ENCODE measurements around the gene DAPK1. TPM values are rescaled to one million over a fixed set of nuclear protein-coding genes. Genes with fewer than 3 reads are reported as not detected.
A peak's percentile ranks its signal among the peaks of the same experiment; 100 is the strongest.

Gene DAPK1
- total and polyA plus RNA-seq, 5 experiments from 2014 or later = 0.55 to 1.9 (median 0.55) TPM; not detected in 2

DNA sequence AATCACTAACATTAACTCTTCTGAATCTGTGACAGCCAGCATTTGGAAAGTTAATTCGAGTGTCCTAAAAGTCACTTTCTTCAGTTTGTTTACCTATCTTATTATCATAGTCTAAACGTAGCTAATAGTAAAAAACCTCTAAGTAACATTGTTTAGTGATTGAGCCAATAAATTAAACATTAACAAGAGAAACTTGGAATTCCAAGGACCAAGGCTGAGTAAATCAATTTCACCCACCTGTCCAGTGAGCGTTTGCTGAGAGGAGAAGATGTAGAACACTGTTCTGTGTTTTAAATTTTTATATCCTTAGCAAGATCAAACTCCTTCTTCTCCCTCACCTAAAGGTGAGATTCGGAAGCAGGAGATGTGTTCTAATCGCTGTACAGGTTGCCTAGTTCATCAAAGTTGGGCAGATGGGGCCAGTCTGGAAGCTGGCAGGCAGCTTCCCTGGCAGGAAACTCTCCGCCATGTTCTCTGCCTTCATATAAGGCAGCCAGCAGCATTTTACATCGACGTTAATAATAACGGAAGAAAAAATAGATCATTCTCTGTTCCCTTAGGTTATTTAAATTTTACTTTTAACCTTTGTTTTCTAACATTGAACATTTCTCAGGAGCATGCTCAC lies 89.2 kb downstream of the DAPK1 start:
- POLR2A ChIA-PET = no interaction called here
- peaks cover 0 to 4% (median 0%) of the 10 kb centered on the region in 5 donors for H3K27me3 Mint-ChIP-seq
- no peak overlapping the region for H3K27ac Mint-ChIP-seq
- no peak for ATAC-seq
- H3K4me3 Mint-ChIP-seq = no peak overlapping the region
- no peak for DNase-seq
- no peaks in the 10 kb centered on the region for H3K4me1 Mint-ChIP-seq
- H3K9me3 Mint-ChIP-seq = peaks cover 0 to 4% (median 0%) of the 10 kb centered on the region in 9 donors
- H3K36me3 Mint-ChIP-seq = no peaks in the 10 kb centered on the region

DNA sequence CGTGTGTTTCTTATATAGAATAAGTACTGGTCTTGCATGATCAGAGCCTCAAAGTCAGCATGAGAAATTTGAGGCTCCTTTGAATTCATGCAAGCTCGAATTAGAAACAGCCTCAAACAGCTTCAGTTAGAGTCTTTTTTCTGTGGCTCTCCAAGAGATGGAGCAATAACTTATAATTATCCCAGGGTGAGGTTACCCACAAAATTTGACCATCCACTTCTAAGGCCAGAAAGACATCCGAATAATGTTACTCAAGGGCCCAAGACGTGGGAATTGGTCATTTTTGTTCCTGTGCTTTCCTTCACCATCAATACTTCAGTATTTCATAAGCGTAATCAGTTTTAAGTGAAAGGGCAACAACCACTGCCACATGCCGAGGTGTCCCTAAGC lies 89.7 kb downstream of the DAPK1 start:
- Mint-ChIP-seq H3K4me3 (no peak overlapping the region), H3K27me3 (peaks cover 0 to 4% (median 0%) of the 10 kb centered on the region in 5 donors), H3K9me3 (peaks cover 0 to 4% (median 0%) of the 10 kb centered on the region in 9 donors), H3K36me3 (no peaks in the 10 kb centered on the region), H3K4me1 (no peaks in the 10 kb centered on the region), H3K27ac (no peak overlapping the region)
- ATAC-seq (no peak), DNase-seq (no peak)
- POLR2A ChIA-PET = no interaction called here

DNA sequence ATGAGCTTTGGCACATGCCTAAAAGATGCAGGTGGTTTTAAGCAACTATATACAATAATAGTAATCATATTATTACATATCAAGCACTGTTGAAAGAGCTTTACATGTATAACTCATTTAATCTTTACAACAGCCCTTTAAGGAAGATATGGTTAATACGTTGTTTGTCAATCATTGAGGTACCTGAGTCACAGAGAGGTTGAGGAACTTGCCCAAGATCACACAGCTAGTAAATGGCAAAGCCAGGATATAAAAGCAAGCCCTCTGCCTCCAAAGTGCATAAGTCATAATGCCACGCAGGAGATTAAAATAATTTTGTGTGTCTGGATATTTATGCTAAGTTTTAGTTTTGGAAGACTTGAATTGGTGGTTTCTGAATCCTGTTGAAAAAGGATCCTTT lies 90.2 kb downstream of the DAPK1 start:
- DNase-seq = no peak
- Mint-ChIP-seq H3K4me3 (no peak overlapping the region), H3K27ac (no peak overlapping the region), H3K36me3 (no peaks in the 10 kb centered on the region), H3K4me1 (peaks cover 0 to 2% (median 0%) of the 10 kb centered on the region in 4 donors), H3K9me3 (peaks cover 0 to 4% (median 0%) of the 10 kb centered on the region in 9 donors), H3K27me3 (peaks cover 0 to 4% (median 0%) of the 10 kb centered on the region in 5 donors)
- POLR2A ChIA-PET = no interaction called here
- ATAC-seq = no peak

DNA sequence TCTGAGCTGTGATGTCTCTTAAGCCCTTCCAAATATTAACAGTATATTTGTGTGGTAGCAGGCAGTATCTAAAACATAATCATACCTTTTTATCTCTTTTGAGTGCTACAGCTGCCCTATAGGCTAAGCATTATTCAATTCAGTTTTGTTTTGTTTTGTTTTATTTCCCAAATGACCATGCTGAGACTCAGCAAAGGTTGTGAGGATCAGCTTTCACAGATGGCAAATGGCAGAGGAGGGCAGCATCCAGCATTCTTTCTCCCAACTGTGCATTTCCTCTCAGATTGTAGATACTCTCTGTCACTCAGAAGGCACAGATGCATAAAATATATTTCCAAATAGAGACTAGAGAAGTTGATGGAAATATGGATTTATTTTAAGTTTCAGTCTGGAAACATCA lies 90.7 kb downstream of the DAPK1 start:
- Mint-ChIP-seq H3K4me3 (no peak overlapping the region), H3K9me3 (peaks cover 0 to 4% (median 0%) of the 10 kb centered on the region in 9 donors), H3K27ac (no peak overlapping the region), H3K36me3 (no peaks in the 10 kb centered on the region), H3K27me3 (peaks cover 0 to 4% (median 0%) of the 10 kb centered on the region in 5 donors), H3K4me1 (peaks cover 0 to 2% (median 0%) of the 10 kb centered on the region in 4 donors)
- POLR2A ChIA-PET = no interaction called here
- ATAC-seq = no peak
- no peak for DNase-seq

DNA sequence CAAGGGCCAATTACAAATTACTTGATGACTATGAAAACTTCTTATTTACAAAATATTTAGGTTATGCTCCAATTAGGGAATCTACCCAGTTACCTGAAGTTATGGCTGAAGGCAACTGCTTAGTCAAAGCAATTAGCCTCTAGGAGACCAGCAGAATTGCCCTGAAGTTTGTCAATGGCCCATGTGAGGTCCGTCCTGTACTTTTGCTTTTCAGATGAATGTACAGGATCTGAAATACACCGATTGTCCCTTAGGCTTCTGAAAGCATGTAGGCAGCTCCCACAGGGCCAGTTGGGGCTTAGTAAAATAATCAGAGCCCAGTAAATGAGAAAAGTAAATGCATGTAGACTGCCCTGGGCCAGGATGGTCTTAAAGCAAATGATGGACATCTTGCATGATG lies 93.3 kb downstream of the DAPK1 start:
- ATAC-seq = no peak
- H3K27ac Mint-ChIP-seq = no peak overlapping the region
- POLR2A ChIA-PET = no interaction called here
- H3K9me3 Mint-ChIP-seq = no peaks in the 10 kb centered on the region
- H3K4me3 Mint-ChIP-seq = no peak overlapping the region
- no peaks in the 10 kb centered on the region for H3K27me3 Mint-ChIP-seq
- no peak for DNase-seq
- H3K36me3 Mint-ChIP-seq = no peaks in the 10 kb centered on the region
- H3K4me1 Mint-ChIP-seq = peaks cover 0 to 2% (median 0%) of the 10 kb centered on the region in 4 donors

DNA sequence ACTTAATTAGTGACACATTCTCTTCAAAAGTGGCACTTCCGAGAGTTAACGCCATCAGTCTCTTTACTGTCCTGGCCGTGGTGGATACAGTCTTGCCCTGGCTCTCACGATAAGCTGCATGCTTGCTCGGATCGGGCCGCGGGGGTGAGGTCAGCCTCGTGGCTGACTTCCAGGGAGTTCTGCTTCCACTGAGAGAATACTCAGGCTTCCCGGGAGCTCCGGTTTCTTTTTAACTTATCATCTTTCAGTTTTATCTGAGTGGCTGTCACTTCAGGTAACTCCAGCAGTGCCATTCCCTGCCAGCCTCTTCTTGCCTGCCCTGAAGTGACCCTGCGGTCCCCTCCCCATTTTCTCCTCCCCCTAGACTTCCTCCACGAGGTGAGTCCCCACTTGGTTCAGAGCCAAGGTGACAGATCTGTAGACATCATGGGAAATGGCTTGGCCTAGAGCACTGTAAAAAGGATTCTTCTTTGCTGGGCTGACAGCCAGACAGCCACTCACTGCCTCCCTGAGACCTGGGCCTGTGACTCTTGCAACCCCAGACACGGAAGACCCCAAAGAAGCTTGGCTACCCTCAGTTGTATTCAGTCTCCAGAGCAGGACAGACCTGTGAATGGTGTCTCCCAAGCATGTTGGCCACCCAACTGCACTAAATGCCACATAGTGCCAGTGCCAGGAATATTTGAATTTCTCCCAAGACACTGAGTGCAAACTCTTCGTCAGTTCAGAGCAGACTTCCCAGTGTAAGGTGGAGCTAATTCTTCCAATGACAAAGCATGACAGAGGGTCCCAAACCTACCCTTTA lies 95.1 kb downstream of the DAPK1 start:
- ATAC-seq = no peak
- Mint-ChIP-seq H3K36me3 (no peaks in the 10 kb centered on the region), H3K27me3 (peaks cover 0 to 2% (median 0%) of the 10 kb centered on the region in 5 donors), H3K27ac (no peak overlapping the region), H3K4me1 (peaks cover 0 to 2% (median 1%) of the 10 kb centered on the region in 4 donors), H3K9me3 (no peaks in the 10 kb centered on the region), H3K4me3 (no peak overlapping the region)
- POLR2A ChIA-PET = no interaction called here
- no peak for DNase-seq

DNA sequence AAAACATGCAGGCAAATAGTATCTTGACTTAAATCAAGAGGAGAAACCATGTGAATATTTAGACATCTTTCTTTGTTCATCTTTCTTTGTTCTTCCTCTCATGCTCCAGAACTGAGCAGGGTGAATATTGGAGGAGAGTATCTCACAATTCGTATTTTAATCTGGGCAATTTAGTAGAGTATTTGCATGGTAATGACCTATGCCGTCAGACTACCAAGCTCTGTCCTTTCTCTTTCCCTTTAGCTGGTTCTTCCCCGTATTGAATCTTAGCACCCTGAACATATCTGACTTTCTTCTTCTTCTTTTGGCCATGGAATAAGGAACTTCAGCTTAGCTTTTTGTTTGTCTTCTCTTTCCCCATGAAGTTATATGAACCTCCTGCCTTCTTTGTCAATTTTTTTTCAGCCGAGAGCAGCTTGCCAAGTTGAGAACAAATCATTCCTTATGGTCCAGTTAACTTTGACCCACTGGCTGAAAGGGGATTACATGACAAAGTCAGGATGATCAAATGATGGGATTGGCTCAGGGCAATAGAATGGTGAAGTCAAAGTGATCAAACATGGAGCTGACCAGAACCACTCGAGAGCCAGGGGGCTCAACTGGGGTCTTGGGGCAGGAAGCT lies 95.8 kb downstream of the DAPK1 start:
- DNase-seq (no peak), ATAC-seq (no peak)
- Mint-ChIP-seq H3K36me3 (no peaks in the 10 kb centered on the region), H3K4me3 (no peak overlapping the region), H3K9me3 (no peaks in the 10 kb centered on the region), H3K4me1 (peaks cover 0 to 4% (median 3%) of the 10 kb centered on the region in 4 donors), H3K27me3 (peaks cover 0 to 5% (median 0%) of the 10 kb centered on the region in 5 donors), H3K27ac (no peak overlapping the region)
- POLR2A ChIA-PET = no interaction called here

DNA sequence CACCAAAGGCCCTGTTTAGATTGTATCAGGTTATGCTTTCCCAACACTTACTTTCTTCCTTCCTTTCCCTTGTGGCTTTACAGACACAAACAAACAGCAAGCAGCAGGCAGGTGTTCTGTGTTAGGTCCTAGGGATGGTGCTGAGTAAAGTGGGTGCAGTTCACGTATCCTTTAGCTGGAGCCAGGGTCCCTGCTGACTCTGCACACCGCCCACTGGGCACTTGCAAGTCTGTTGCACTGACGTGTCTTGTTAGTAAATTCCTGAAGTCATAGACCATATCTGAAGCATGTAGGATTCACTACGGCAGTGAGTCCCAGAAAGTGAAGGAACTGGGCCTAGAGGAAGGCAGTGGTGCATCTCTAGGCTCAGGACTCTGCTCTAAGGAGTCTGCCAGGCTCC lies 96.5 kb downstream of the DAPK1 start:
- no peaks in the 10 kb centered on the region for H3K9me3 Mint-ChIP-seq
- POLR2A ChIA-PET = no interaction called here
- ATAC-seq (no peak), DNase-seq (no peak)
- peaks cover 0 to 4% (median 3%) of the 10 kb centered on the region in 4 donors for H3K4me1 Mint-ChIP-seq
- no peak overlapping the region for H3K27ac Mint-ChIP-seq
- H3K36me3 Mint-ChIP-seq = no peaks in the 10 kb centered on the region
- H3K27me3 Mint-ChIP-seq = peaks cover 0 to 5% (median 0%) of the 10 kb centered on the region in 5 donors
- no peak overlapping the region for H3K4me3 Mint-ChIP-seq

DNA sequence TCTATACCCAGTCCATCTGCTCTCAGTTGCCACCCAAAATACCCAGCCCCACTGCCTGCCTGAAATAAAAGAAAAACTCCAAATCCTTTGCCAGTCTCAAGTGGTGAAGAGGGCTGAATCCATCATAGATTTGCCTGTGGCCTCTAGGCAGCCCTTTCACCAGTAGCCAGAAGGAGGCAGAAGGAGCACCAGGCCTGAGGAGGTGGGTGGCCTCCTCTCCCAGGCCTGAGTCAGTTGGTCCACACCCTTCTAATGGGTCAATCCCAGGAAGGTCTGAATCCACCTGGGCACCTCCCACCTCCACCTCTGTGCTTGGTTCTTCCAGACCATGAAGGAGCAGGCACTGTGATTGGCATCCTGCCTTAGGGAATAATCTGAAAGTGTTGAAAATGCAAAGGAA lies 97.0 kb downstream of the DAPK1 start:
- no peak for ATAC-seq
- Mint-ChIP-seq H3K27me3 (peaks cover 0 to 5% (median 0%) of the 10 kb centered on the region in 5 donors), H3K4me1 (peaks cover 0 to 4% (median 3%) of the 10 kb centered on the region in 4 donors), H3K4me3 (no peak overlapping the region), H3K36me3 (no peaks in the 10 kb centered on the region), H3K9me3 (no peaks in the 10 kb centered on the region), H3K27ac (no peak overlapping the region)
- POLR2A ChIA-PET = no interaction called here
- DNase-seq = no peak

DNA sequence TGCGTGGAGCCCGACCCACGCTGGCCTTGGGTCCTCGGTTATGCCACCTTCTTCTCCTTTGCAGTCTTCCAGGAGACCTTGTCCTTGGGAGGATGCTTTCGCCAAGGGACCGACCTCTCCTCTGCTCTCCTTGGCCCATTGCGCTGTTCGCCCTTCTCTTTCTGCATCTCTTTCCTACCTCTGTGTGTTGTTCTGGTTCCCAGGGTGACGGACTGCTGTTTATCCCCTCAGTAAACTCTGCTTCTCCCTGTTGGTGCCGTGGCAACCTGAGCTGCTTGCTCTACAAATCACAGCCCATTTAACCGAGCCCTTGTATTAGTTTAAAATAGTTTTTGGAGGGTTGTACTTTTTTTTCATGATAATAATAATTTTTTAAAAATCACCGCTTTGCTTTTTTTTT lies 97.9 kb downstream of the DAPK1 start:
- Mint-ChIP-seq H3K27ac (no peak overlapping the region), H3K27me3 (peaks cover 0 to 10% (median 0%) of the 10 kb centered on the region in 5 donors), H3K4me3 (no peak overlapping the region), H3K9me3 (no peaks in the 10 kb centered on the region), H3K36me3 (no peaks in the 10 kb centered on the region), H3K4me1 (peaks cover 0 to 4% (median 3%) of the 10 kb centered on the region in 4 donors)
- DNase-seq = no peak
- POLR2A ChIA-PET = no interaction called here
- no peak for ATAC-seq

DNA sequence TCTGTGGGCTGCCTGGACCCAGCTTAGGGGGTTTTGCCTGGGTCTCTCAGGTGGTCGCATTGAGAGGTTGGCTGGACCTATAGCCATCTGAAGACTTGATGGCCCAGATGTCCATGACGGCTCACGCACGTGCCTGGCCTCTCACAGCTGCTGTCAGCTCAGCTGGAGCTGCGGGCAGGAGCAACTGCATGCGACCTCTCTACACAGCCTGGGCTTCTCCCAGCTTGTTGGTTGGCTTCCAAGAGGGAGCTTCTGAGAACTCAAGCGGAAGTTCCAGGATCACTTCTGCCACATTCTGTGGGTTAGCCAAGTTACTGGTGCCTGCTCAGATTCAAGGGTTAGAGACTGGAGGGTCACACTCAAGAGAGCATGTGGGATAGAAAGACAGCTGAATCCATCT lies 99.2 kb downstream of the DAPK1 start:
- Mint-ChIP-seq H3K27me3 (peaks cover 0 to 10% (median 5%) of the 10 kb centered on the region in 5 donors), H3K4me3 (no peak overlapping the region), H3K9me3 (no peaks in the 10 kb centered on the region), H3K4me1 (peaks cover 0 to 4% (median 3%) of the 10 kb centered on the region in 4 donors), H3K36me3 (no peaks in the 10 kb centered on the region), H3K27ac (no peak overlapping the region)
- DNase-seq (no peak), ATAC-seq (no peak)
- POLR2A ChIA-PET = no interaction called here

DNA sequence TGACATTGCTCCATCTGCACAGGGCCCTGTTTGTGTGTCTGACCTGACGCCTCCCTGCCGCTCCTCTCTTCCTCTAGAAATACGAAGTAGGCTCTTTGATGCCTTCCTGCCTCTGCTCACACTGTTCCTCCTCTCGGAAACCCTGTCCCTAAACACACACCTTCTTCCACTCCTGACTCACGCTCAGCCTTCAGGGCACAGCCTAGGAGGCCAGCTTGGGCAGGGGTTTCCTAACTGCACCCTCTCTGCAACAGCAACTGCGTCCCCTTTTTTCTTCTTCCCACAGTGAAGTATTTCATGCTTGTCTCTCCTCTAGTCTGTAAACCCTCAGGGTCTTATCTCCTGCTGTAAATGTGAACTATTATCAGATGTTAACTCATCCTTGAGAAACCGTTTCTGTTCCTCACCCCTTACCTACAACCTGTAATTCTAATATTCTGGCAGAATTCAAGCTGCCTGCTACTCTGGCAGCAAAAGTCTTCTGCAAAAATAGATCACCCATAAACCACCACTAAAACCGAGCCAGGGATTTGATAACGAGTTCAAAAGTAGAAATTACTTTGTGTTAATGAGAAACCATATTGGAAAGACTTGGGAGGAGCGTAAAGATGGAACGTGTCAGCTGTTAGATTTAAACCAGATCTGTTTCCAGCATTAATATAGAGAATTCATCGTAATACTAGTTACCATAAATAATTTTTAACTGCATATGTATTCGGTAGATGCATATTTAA lies 100.2 kb downstream of the DAPK1 start:
- ATAC-seq (no peak), DNase-seq (no peak)
- H3K9me3 Mint-ChIP-seq = no peaks in the 10 kb centered on the region
- H3K27ac Mint-ChIP-seq = peak overlapping the region in 2 of 10 donors; percentile 18 to 28
- no peak overlapping the region for H3K4me3 Mint-ChIP-seq
- H3K27me3 Mint-ChIP-seq = peaks cover 0 to 14% (median 11%) of the 10 kb centered on the region in 5 donors
- no peaks in the 10 kb centered on the region for H3K36me3 Mint-ChIP-seq
- POLR2A ChIA-PET = no interaction called here
- H3K4me1 Mint-ChIP-seq = peaks cover 0 to 4% (median 2%) of the 10 kb centered on the region in 4 donors
